IMR-90 (cell line): ENCODE data around the gene STAG1. TPM values are rescaled to one million over a fixed set of nuclear protein-coding genes. Genes with fewer than 3 reads are reported as not detected.

Experiments
- ATAC-seq: fragments of 200-7000 bp; cut with Tn5 transposase; 2 replicates; pipeline ENCODE4 v1.9.1; 2020; ENCODE audit warnings: low read depth, mild to moderate bottlenecking, moderate library complexity
- BruUV-seq: library from RNA; stranded (reverse); fragments of 400-500 nt; replicated peaks from 2 replicates; lab custom pipeline; 2021; lab: Mats Ljungman, UMichigan
- CTCF ChIA-PET: fragments of 300-600 bp; formaldehyde crosslinking; extraction: SDS; loops from one replicate; lab custom pipeline; 2021; ENCODE audit warnings: antibody characterized with exemption; lab: Yijun Ruan, JAX
- POLR2A ChIA-PET: fragments of 300-600 bp; sonication (Branson Sonifier 250); formaldehyde crosslinking; loops from one replicate; lab custom pipeline; 2022; ENCODE audit warnings: antibody characterized with exemption; ENCODE audit not compliant: unreplicated experiment; lab: Charles Lee
- DNase-seq: peaks from one replicate; pipeline ENCODE4 v3.0.0; 2013
- H2AFZ ChIP-seq: replicated peaks from 2 replicates; pipeline ENCODE3; 2013; ENCODE audit warnings: low read length, mild to moderate bottlenecking; ENCODE audit not compliant: poor library complexity
- H2AK5ac ChIP-seq: 2 replicates; pipeline ENCODE4 v1.6.1; 2013; ENCODE audit warnings: low read depth, low read length, inconsistent platforms
- H2AK9ac ChIP-seq: replicated peaks from 2 replicates; pipeline ENCODE3; 2013; ENCODE audit warnings: mild to moderate bottlenecking, low read depth, low read length, moderate library complexity; ENCODE audit not compliant: poor library complexity
- H2BK120ac ChIP-seq: 2 replicates; pipeline ENCODE4 v1.6.1; 2013; ENCODE audit warnings: low read depth, low read length, inconsistent platforms
- H2BK15ac ChIP-seq: 3 replicates; pipeline ENCODE4 v1.6.1; 2013; ENCODE audit warnings: low read depth, low read length, inconsistent platforms
- H2BK20ac ChIP-seq: 2 replicates; pipeline ENCODE4 v1.6.1; 2013; ENCODE audit warnings: low read depth, mild to moderate bottlenecking, inconsistent platforms, low read length, moderate library complexity
- H2BK5ac ChIP-seq: 2 replicates; pipeline ENCODE4 v1.6.1; 2013; ENCODE audit warnings: mild to moderate bottlenecking, low read depth, low read length, inconsistent platforms; ENCODE audit not compliant: poor library complexity, severe bottlenecking
- H3K14ac ChIP-seq: replicated peaks from 2 replicates; pipeline ENCODE4 v1.6.1; 2013; ENCODE audit warnings: low read depth, low read length, inconsistent platforms
- H3K18ac ChIP-seq: 2 replicates; pipeline ENCODE4 v1.6.1; 2013; ENCODE audit warnings: low read depth, low read length, control low read depth
- H3K23ac ChIP-seq: 2 replicates; pipeline ENCODE4 v1.6.1; 2013; ENCODE audit warnings: low read depth, low read length, inconsistent platforms
- H3K27ac ChIP-seq: 2 replicates; pipeline ENCODE4 v1.5.1; 2013; ENCODE audit warnings: mild to moderate bottlenecking, control low read depth, low read length; ENCODE audit not compliant: insufficient read depth
- H3K27me3 ChIP-seq: 2 replicates; pipeline ENCODE4 v1.6.1; 2013; ENCODE audit warnings: low read length; ENCODE audit not compliant: control insufficient read depth, insufficient read depth
- H3K36me3 ChIP-seq: 2 replicates; pipeline ENCODE4 v1.6.1; 2013; ENCODE audit warnings: low read length, mixed read lengths; ENCODE audit not compliant: control insufficient read depth, insufficient read depth
- H3K4ac ChIP-seq: 2 replicates; pipeline ENCODE4 v1.6.1; 2013; ENCODE audit warnings: low read depth, low read length, inconsistent platforms
- H3K4me1 ChIP-seq: 2 replicates; pipeline ENCODE4 v1.6.1; 2013; ENCODE audit warnings: low read length, mixed read lengths; ENCODE audit not compliant: control insufficient read depth, insufficient read depth
- H3K4me2 ChIP-seq: 2 replicates; pipeline ENCODE4 v1.6.1; 2013; ENCODE audit warnings: low read depth, mild to moderate bottlenecking, control low read depth, low read length, moderate library complexity
- H3K4me3 ChIP-seq: 2 replicates; pipeline ENCODE4 v1.5.1; 2013; ENCODE audit warnings: low read depth, mild to moderate bottlenecking, control low read depth, low read length, moderate library complexity; ENCODE audit not compliant: insufficient read depth
- H3K56ac ChIP-seq: 2 replicates; pipeline ENCODE4 v1.6.1; 2013; ENCODE audit warnings: low read length, inconsistent platforms; ENCODE audit not compliant: insufficient read depth; ENCODE audit errors: extremely low read depth
- H3K79me1 ChIP-seq, 2 experiments: 2 replicates each; pipeline ENCODE4 v1.6.1; 2013; ENCODE audit warnings: low read length in 2 of 2, inconsistent platforms in 1 of 2, low read depth in 1 of 2
- H3K9ac ChIP-seq: 2 replicates; pipeline ENCODE4 v1.6.1; 2013; ENCODE audit warnings: low read depth, low read length, control low read depth
- H3K9me1 ChIP-seq: 2 replicates; pipeline ENCODE4 v1.6.1; 2013; ENCODE audit warnings: low read length, inconsistent platforms; ENCODE audit not compliant: insufficient read depth
- H3K9me3 ChIP-seq: 2 replicates; pipeline ENCODE4 v1.6.1; 2013; ENCODE audit warnings: low read length; ENCODE audit not compliant: control insufficient read depth, insufficient read depth
- H4K20me1 ChIP-seq: 2 replicates; pipeline ENCODE4 v1.6.1; 2013; ENCODE audit warnings: low read length, inconsistent platforms; ENCODE audit not compliant: insufficient read depth
- H4K5ac ChIP-seq: 2 replicates; pipeline ENCODE4 v1.6.1; 2013; ENCODE audit warnings: mild to moderate bottlenecking, low read depth, low read length, control low read depth
- H4K8ac ChIP-seq, 2 experiments: 2 replicates each; pipeline ENCODE4 v1.6.1; 2013; ENCODE audit warnings: low read depth in 2 of 2, low read length in 2 of 2, control low read depth in 1 of 2, inconsistent platforms in 1 of 2
- H4K91ac ChIP-seq: 2 replicates; pipeline ENCODE4 v1.6.1; 2013; ENCODE audit warnings: low read depth, low read length, inconsistent platforms; ENCODE audit not compliant: insufficient read depth
- BHLHE40 ChIP-seq: fragments of 150-350 bp; IDR thresholded peaks from 2 replicates; pipeline ENCODE4 v1.6.1; 2016; ENCODE audit warnings: mild to moderate bottlenecking, low read depth, low read length
- CHD1 ChIP-seq: IDR thresholded peaks from 2 replicates; pipeline ENCODE4 v1.6.1; 2012; ENCODE audit warnings: low read depth, low read length, improper control_type of control experiment
- FOS ChIP-seq: fragments of 150-350 bp; IDR thresholded peaks from 2 replicates; pipeline ENCODE4 v1.6.1; 2016; ENCODE audit warnings: low read depth, low read length
- MAFK ChIP-seq: IDR thresholded peaks from 2 replicates; pipeline ENCODE4 v1.6.1; 2012; ENCODE audit warnings: low read depth, low read length, improper control_type of control experiment
- MAZ ChIP-seq: IDR thresholded peaks from 2 replicates; pipeline ENCODE4 v1.6.1; 2012; ENCODE audit warnings: low read depth, mild to moderate bottlenecking, low read length, improper control_type of control experiment, moderate library complexity, borderline replicate concordance
- NFE2L2 ChIP-seq: fragments of 150-350 bp; IDR thresholded peaks from 2 replicates; pipeline ENCODE4 v1.6.1; 2016; ENCODE audit warnings: low read depth, mild to moderate bottlenecking, low read length
- RAD21 ChIP-seq: IDR thresholded peaks from 2 replicates; pipeline ENCODE4 v1.6.1; 2012; ENCODE audit warnings: low read length, improper control_type of control experiment
- RCOR1 ChIP-seq: IDR thresholded peaks from 2 replicates; pipeline ENCODE4 v1.6.1; 2012; ENCODE audit warnings: mild to moderate bottlenecking, low read length, improper control_type of control experiment; ENCODE audit not compliant: insufficient replicate concordance
- RFX5 ChIP-seq: IDR thresholded peaks from 2 replicates; pipeline ENCODE4 v1.8.0; 2012; ENCODE audit warnings: low read depth, mild to moderate bottlenecking, low read length, moderate library complexity
- SMC3 ChIP-seq: fragments of 150-350 bp; IDR thresholded peaks from 2 replicates; pipeline ENCODE4 v1.6.1; 2016; ENCODE audit warnings: low read depth, mild to moderate bottlenecking, antibody characterized with exemption, low read length, moderate library complexity
- WGBS, 2 experiments: methylation state at CpG; one replicate each; pipeline versions ENCODE4 v1.1.5 to v1.1.7; 2013; ENCODE audit warnings: missing lambda C conversion rate in 2 of 2; ENCODE audit not compliant: insufficient read length in 1 of 2; ENCODE audit errors: extremely low coverage in 2 of 2; 5-methylcytosine and 5-hydroxymethylcytosine counted together
- dilution Hi-C: fragments of 300-500 bp; cut with HindIII; formaldehyde crosslinking; loops from one replicate; pipeline ENCODE4 v1.14.3; 2018; ENCODE audit warnings: low sequenced_read_pairs; ENCODE audit not compliant: unreplicated experiment
- in situ Hi-C: fragments of 300-500 bp; cut with MboI; formaldehyde crosslinking; loops from 3 replicates; pipeline ENCODE4 v1.14.3; 2019; ENCODE audit warnings: low sequenced_read_pairs, inconsistent platforms, mixed read lengths
- intact Hi-C: fragments of 100-400 bp; cut with micrococcal nuclease; formaldehyde crosslinking; loops from 2 replicates; pipeline ENCODE4 v1.10.0; 2022
- polyA plus RNA-seq, 3 experiments: library from polyadenylated mRNA; depleted of rRNA; stranded (reverse); fragments of >200 nt; gene quantifications; 2 replicates each; pipeline ENCODE4 v1.2.3, GENCODE V29; 2012; ENCODE audit warnings: low replicate concordance in 1 of 3
- total RNA-seq: library from RNA; depleted of rRNA; stranded (reverse); fragments of >200 nt; gene quantifications from 2 replicates; pipeline ENCODE4 v1.2.3, GENCODE V29; 2012
- TF ChIP-seq, protein P1 (sequence below): conservative IDR thresholded peaks from 2 replicates; pipeline ENCODE4 v1.5.1; 2012; ENCODE audit warnings: mild to moderate bottlenecking, low read depth, low read length, improper control_type of control experiment
- TF ChIP-seq, protein P2 (sequence below): fragments of 150-350 bp; IDR thresholded peaks from 2 replicates; pipeline ENCODE4 v1.6.1; 2016; ENCODE audit warnings: low read depth, mild to moderate bottlenecking, low read length, moderate library complexity, borderline replicate concordance

The STAG1 gene
- total and polyA plus RNA-seq, 2 of the 4 experiments (the other 2 are of a cell fraction), result 9.6 to 32.3 TPM

GRCh38 chr3:136752422-136753325 is 496 bp upstream of the STAG1 start:
- Histone ChIP-seq H3K36me3 (0 out of 2 replicates have a peak, but pooled peaks cover 2% of the 10 kb centered on the region), H4K91ac (peak overlapping the region; percentile 84), H3K4me2 (peak overlapping the region; percentile 49), H3K9ac (peak overlapping the region; percentile 90), H3K9me1 (peaks cover 7% of the 10 kb centered on the region; the same call in 1 of the 2 replicates), H3K4ac (peak overlapping the region; percentile 94), H2BK15ac (peak overlapping the region; percentile 39; the same call in 2 of the 3 replicates), H4K5ac (peak overlapping the region; percentile 35), H3K56ac (peak overlapping the region; percentile 96), H4K20me1 (no peaks in the 10 kb centered on the region), H2BK20ac (peak overlapping the region; percentile 5; the same call in 1 of the 2 replicates), H2AK5ac (peak overlapping the region; percentile 52), H3K79me1 (peaks cover 10 to 26% of the 10 kb centered on the region in 2 experiments; a peak in 3 of 4 replicates), H3K14ac (peak overlapping the region; percentile 89), H2AFZ (peak overlapping the region; percentile 79), H4K8ac (peak overlapping the region; percentile 94 to 96), H2BK5ac (peak overlapping the region; percentile 94), H2AK9ac (peak overlapping the region; percentile 92), H3K27me3 (no peaks in the 10 kb centered on the region), H3K27ac (peak overlapping the region; percentile 99), H3K4me1 (peaks cover 3% of the 10 kb centered on the region), H3K23ac (peak overlapping the region; percentile 86), H3K4me3 (peak overlapping the region; percentile 77), H3K9me3 (no peaks in the 10 kb centered on the region), H3K18ac (peak overlapping the region; percentile 70), H2BK120ac (peak overlapping the region; percentile 54)
- in situ Hi-C loops, result loop anchor here (10.0 kb wide), 2 partner anchors 448 to 678 kb away; no protein-coding TSS in a partner anchor
- DNase-seq (peak; percentile 98), ATAC-seq (peak; percentile 91)
- no TSS peak for BruUV-seq
- intact Hi-C loops, result loop anchor here (1.0 to 10.0 kb wide), 9 partner anchors 67 to 1192 kb away; partner anchors contain the start of genes MSL2, NCK1 and SLC35G2
- 0% methylated on average over 35 of the region's 73 CpGs; no CpG with 5 or more reads in 1 of the 2 experiments for WGBS, 2 experiments
- ChIA-PET CTCF (interaction anchor here (0.6 to 4.1 kb wide), 56 partner anchors 10 to 847 kb away, joined by 3 to 35 read pairs (median 4); partner anchors contain the start of genes MSL2 and NCK1), POLR2A (interaction anchor here (0.6 to 1.6 kb wide), 10 partner anchors 109 to 556 kb away, joined by 3 to 12 read pairs (median 6); partner anchors contain the start of genes MSL2 and NCK1)
- dilution Hi-C loops, result no loop called here
- TF ChIP-seq RAD21, result peak; percentile 35; the same call in 1 of the 2 replicates
- no peak for TF ChIP-seq CHD1
- peak; percentile 61; the same call in 1 of the 2 replicates for TF ChIP-seq BHLHE40
- TF ChIP-seq, protein P1, sequence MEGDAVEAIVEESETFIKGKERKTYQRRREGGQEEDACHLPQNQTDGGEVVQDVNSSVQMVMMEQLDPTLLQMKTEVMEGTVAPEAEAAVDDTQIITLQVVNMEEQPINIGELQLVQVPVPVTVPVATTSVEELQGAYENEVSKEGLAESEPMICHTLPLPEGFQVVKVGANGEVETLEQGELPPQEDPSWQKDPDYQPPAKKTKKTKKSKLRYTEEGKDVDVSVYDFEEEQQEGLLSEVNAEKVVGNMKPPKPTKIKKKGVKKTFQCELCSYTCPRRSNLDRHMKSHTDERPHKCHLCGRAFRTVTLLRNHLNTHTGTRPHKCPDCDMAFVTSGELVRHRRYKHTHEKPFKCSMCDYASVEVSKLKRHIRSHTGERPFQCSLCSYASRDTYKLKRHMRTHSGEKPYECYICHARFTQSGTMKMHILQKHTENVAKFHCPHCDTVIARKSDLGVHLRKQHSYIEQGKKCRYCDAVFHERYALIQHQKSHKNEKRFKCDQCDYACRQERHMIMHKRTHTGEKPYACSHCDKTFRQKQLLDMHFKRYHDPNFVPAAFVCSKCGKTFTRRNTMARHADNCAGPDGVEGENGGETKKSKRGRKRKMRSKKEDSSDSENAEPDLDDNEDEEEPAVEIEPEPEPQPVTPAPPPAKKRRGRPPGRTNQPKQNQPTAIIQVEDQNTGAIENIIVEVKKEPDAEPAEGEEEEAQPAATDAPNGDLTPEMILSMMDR, result peak; percentile 37
- TF ChIP-seq RCOR1, result no peak
- TF ChIP-seq NFE2L2, result no peak
- TF ChIP-seq MAZ, result peak; percentile 93
- TF ChIP-seq, protein P2, sequence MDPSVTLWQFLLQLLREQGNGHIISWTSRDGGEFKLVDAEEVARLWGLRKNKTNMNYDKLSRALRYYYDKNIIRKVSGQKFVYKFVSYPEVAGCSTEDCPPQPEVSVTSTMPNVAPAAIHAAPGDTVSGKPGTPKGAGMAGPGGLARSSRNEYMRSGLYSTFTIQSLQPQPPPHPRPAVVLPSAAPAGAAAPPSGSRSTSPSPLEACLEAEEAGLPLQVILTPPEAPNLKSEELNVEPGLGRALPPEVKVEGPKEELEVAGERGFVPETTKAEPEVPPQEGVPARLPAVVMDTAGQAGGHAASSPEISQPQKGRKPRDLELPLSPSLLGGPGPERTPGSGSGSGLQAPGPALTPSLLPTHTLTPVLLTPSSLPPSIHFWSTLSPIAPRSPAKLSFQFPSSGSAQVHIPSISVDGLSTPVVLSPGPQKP, result no peak
- no peak for TF ChIP-seq SMC3
- TF ChIP-seq MAFK, result peak; percentile 42; the same call in 1 of the 2 replicates
- no peak for TF ChIP-seq FOS
- TF ChIP-seq RFX5, result no peak
